Measurements from ENCODE around the gene DIAPH3.

GRCh38 chr13:59706101-59706976 is 457.4 kb downstream of the DIAPH3 start:
- TF ChIP-seq CTCF (IDR thresholded peaks at IDR 0.05) (no peak), EP300 (IDR thresholded peaks at IDR 0.05) (no peak), POLR2A (IDR thresholded peaks at IDR 0.05) (no peak), POLR2AphosphoS5 (IDR thresholded peaks at IDR 0.05) (no peak)

All from sigmoid colon (tissue), 4 donors.